Lung (tissue), 12 donors: ENCODE results near the gene CACNB4. TPM values are rescaled to one million over a fixed set of nuclear protein-coding genes. Genes with fewer than 3 reads are reported as not detected.

Source experiments
- ATAC-seq: fragments of 200-7000 bp; cut with Tn5 transposase; one replicate; pipeline ENCODE4 v1.9.1; 2020; ENCODE audit warnings: moderate number of reproducible peaks; ENCODE audit not compliant: insufficient read depth, low FRiP score
- DNase-seq, 3 donors: peaks; one replicate each; pipeline ENCODE4 v3.0.0-alpha.2; 2013 to 2017
- H3K27ac ChIP-seq, 2 donors: one replicate each; pipeline ENCODE4 v1.5.1; 2013; ENCODE audit warnings: mild to moderate bottlenecking in 2 of 2, moderate library complexity in 2 of 2, control low read depth in 1 of 2, inconsistent platforms in 1 of 2, low read depth in 1 of 2, low read length in 1 of 2
- H3K27me3 ChIP-seq, 3 donors: one replicate each; pipeline ENCODE4 v1.5.1; 2013; ENCODE audit warnings: low read length in 2 of 3; ENCODE audit not compliant: control insufficient read depth in 3 of 3, insufficient read depth in 3 of 3
- H3K36me3 ChIP-seq, 4 donors: one replicate each; pipeline ENCODE4 v1.5.1; 2013; ENCODE audit warnings: low read length in 4 of 4, mild to moderate bottlenecking in 1 of 4, moderate library complexity in 1 of 4; ENCODE audit not compliant: control insufficient read depth in 4 of 4, insufficient read depth in 4 of 4
- H3K4me1 ChIP-seq, 5 donors: one replicate each; pipeline ENCODE4 v1.5.1; 2013; ENCODE audit warnings: low read length in 5 of 5, mild to moderate bottlenecking in 2 of 5, moderate library complexity in 1 of 5; ENCODE audit not compliant: control insufficient read depth in 5 of 5, insufficient read depth in 5 of 5
- H3K4me3 ChIP-seq: one replicate; pipeline ENCODE4 v1.5.1; 2013; ENCODE audit warnings: mild to moderate bottlenecking, control low read depth, moderate library complexity
- H3K9ac ChIP-seq, 2 donors: one replicate each; pipeline ENCODE4 v1.5.1; 2013; ENCODE audit warnings: low read length in 2 of 2, control low read depth in 1 of 2; ENCODE audit not compliant: insufficient read depth in 1 of 2
- H3K9me3 ChIP-seq, 4 donors: one replicate each; pipeline ENCODE4 v1.5.1; 2013; ENCODE audit warnings: low read length in 3 of 4, mild to moderate bottlenecking in 1 of 4, moderate library complexity in 1 of 4; ENCODE audit not compliant: control insufficient read depth in 4 of 4, insufficient read depth in 3 of 4
- CTCF ChIP-seq: IDR thresholded peaks from 2 replicates; pipeline ENCODE4 v1.5.1; 2012; ENCODE audit warnings: mild to moderate bottlenecking; ENCODE audit errors: control extremely low read depth, extremely low read depth
- WGBS, 2 donors: extraction: QIAGEN DNeasy Blood & Tissue Kit; methylation state at CpG; one replicate each; pipeline ENCODE4 v1.1.7; 2013; 5-methylcytosine and 5-hydroxymethylcytosine counted together
- polyA plus RNA-seq, 2 donors: library from polyadenylated mRNA; stranded (reverse); fragments of 200-250 nt; gene quantifications; one replicate each; pipeline ENCODE4 v1.2.1, GENCODE V29; 2013
- total RNA-seq, 2 donors: library from RNA; depleted of rRNA in 1 of 2; stranded (reverse); fragments of >200 nt in 1 of 2; gene quantifications; one replicate each; pipeline ENCODE4 v1.2.1, GENCODE V29; 2014 to 2021
- donor health status: control.
- donor health status: control.
- donor health status: Bipolar disorder and iron deficiency.
- donor health status: healthy.
- donor health status: DM: yes; HTN: yes; CAD: no.

CACNB4 gene
- total and polyA plus RNA-seq, 4 donors = 0.57 to 10.9 (median 5.5) TPM

- no peak for ATAC-seq
- WGBS, 2 donors = 68 to 85% methylated on average over 3 of the region's 3 CpGs
These were observed 264.9 kb downstream of the CACNB4 start for GRCh38 chr2:151833984-151834383.

GRCh38 chr2:151830961-151831360 lies 267.9 kb downstream of the CACNB4 start:
- no peak for ATAC-seq
- WGBS, 2 donors = 93 to 94% methylated on average over 2 of the region's 2 CpGs

More at GRCh38 chr2:151833984-151834383, 264.9 kb downstream of the CACNB4 start:
- H3K9ac ChIP-seq = no peak overlapping the region
- no peaks in the 10 kb centered on the region for H3K27me3 ChIP-seq
- DNase-seq = no peak
- no peaks in the 10 kb centered on the region for H3K9me3 ChIP-seq
- H3K36me3 ChIP-seq = no peaks in the 10 kb centered on the region
- H3K27ac ChIP-seq = no peak overlapping the region
- peaks cover 0 to 4% (median 0%) of the 10 kb centered on the region in 5 donors for H3K4me1 ChIP-seq
- no peak overlapping the region for H3K4me3 ChIP-seq
- TF ChIP-seq CTCF = no peak

GRCh38 chr2:151828890-151829324 lies 269.9 kb downstream of the CACNB4 start:
- Histone ChIP-seq H3K27me3 (no peaks in the 10 kb centered on the region), H3K9me3 (no peaks in the 10 kb centered on the region), H3K4me1 (peaks cover 3 to 25% (median 11%) of the 10 kb centered on the region in 5 donors), H3K36me3 (no peaks in the 10 kb centered on the region), H3K4me3 (peak overlapping the region; percentile 75), H3K9ac (peak overlapping the region; percentile 21 to 90), H3K27ac (peak overlapping the region; percentile 86 to 96)
- WGBS, 2 donors = 84 to 94% methylated on average over 5 of the region's 5 CpGs
- ATAC-seq (no peak), DNase-seq (no peak)
- no peak for TF ChIP-seq CTCF

More at GRCh38 chr2:151830961-151831360, 267.9 kb downstream of the CACNB4 start:
- TF ChIP-seq CTCF = no peak
- no peaks in the 10 kb centered on the region for H3K27me3 ChIP-seq
- no peaks in the 10 kb centered on the region for H3K9me3 ChIP-seq
- H3K27ac ChIP-seq = no peak overlapping the region
- no peaks in the 10 kb centered on the region for H3K36me3 ChIP-seq
- H3K9ac ChIP-seq = no peak overlapping the region
- peaks cover under 1 to 15% (median 8%) of the 10 kb centered on the region in 5 donors for H3K4me1 ChIP-seq
- H3K4me3 ChIP-seq = no peak overlapping the region
- DNase-seq = no peak
